ENCODE results near the gene ATXN1.

The ATXN1 gene

DNA sequence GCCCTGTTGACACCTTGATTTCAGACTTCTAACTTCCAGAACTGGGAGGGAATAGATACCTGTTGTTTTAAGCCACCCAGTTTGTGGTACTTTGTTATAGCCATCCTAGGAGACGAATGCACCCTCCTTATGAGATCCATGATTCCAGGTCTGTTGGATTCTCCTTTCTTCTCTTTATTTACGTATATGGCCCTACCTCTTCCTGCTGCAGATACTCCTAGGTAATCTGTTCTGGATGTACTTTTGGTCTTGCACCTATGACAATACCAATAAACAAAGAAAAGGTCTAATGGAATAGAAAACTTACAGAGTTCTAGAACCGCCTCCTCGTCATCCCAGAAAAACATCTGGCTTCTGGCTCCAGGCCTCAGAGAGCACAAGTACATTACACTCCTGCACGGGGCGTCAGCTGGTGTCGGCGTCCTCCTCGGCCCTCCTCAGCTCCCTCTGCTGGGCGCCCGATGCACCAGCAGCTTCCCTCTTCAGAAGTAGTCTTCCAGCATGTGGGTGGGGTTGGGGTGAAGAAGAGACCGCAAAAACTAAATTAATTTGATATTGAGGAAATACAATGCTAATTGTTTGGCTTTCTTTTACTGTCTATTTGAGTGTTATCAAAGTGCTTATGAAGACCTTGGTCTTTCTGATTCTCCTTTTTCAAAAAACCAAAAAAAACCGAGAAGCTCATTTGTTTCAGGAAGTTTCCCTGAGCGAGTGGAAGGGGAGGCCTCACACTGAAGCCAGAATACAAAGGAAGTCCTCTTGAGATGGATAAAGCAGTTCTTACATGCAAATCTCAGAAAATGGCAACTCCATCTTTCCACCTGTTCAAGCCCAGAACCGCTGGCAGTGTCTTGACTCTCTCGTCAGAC, 9.7 kb upstream of the ATXN1 start:
- no peak overlapping the region for H4K91ac ChIP-seq (ENCODE audit: low read depth, low read length, poor library complexity)
- no peak overlapping the region for H3K23ac ChIP-seq (ENCODE audit: low read depth, low read length, poor library complexity)
- no peak overlapping the region for H3K4me2 ChIP-seq (ENCODE audit: insufficient read depth, low read length, poor library complexity, severe bottlenecking)
- H2BK120ac ChIP-seq (ENCODE audit: low read depth, low read length), result no peak overlapping the region
- H3K4me1 ChIP-seq (ENCODE audit: control insufficient read depth in 2 of 2, insufficient read depth in 1 of 2, low read depth in 1 of 2, low read length in 2 of 2), result peaks cover 0 to 13% of the 10 kb centered on the region in 2 donors
- H2AK5ac ChIP-seq (ENCODE audit: low read depth, low read length), result no peak overlapping the region
- H2BK12ac ChIP-seq (ENCODE audit: low read length), result no peak overlapping the region
- H3K27me3 ChIP-seq (ENCODE audit: control insufficient read depth in 3 of 3, insufficient read depth in 3 of 3, low read depth in 1 of 3, low read length in 3 of 3), result no peaks in the 10 kb centered on the region
- H2BK15ac ChIP-seq (ENCODE audit: low read length), result no peak overlapping the region
- no peak overlapping the region for H3K27ac ChIP-seq (replicated peaks; ENCODE audit: low read length)
- WGBS, 2 donors (ENCODE audit: extremely low coverage in 2 of 2, insufficient read length in 2 of 2, insufficient replicate concordance in 1 of 2), result no CpG with 5 or more reads among the region's 16 CpGs
- no peak overlapping the region for H3K4me3 ChIP-seq (ENCODE audit: low read length in 2 of 2)
- peak overlapping the region; percentile 2 for H2AFZ ChIP-seq (ENCODE audit: low read length)
- no peak overlapping the region for H2BK5ac ChIP-seq (ENCODE audit: low read length)
- H3K9ac ChIP-seq (ENCODE audit: low read depth, low read length, poor library complexity), result no peak overlapping the region
- no peak overlapping the region for H3K4ac ChIP-seq (ENCODE audit: low read length)
- H3K9me3 ChIP-seq (replicated peaks in 1 of 2; ENCODE audit: control insufficient read depth in 2 of 2, insufficient read depth in 1 of 2, low read depth in 1 of 2, low read length in 2 of 2), result no peaks in the 10 kb centered on the region
- no peaks in the 10 kb centered on the region for H3K36me3 ChIP-seq (replicated peaks in 1 of 2; ENCODE audit: control insufficient read depth in 2 of 2, insufficient read depth in 2 of 2, low read length in 2 of 2)
- no peak overlapping the region for H4K8ac ChIP-seq (ENCODE audit: low read depth, low read length)
- H3K79me1 ChIP-seq (ENCODE audit: low read depth, low read length), result no peaks in the 10 kb centered on the region
- no peak overlapping the region for H3K18ac ChIP-seq (ENCODE audit: low read length)
- no peak overlapping the region for H3K14ac ChIP-seq (ENCODE audit: low read length)
- peak; percentile 40 for DNase-seq (ENCODE audit: low spot score)

- Histone ChIP-seq H3K36me3 (replicated peaks in 1 of 2; ENCODE audit: control insufficient read depth in 2 of 2, insufficient read depth in 2 of 2, low read length in 2 of 2) (no peaks in the 10 kb centered on the region), H3K79me1 (ENCODE audit: low read depth, low read length) (no peaks in the 10 kb centered on the region), H3K14ac (ENCODE audit: low read length) (no peak overlapping the region), H3K18ac (ENCODE audit: low read length) (no peak overlapping the region), H3K4me2 (ENCODE audit: insufficient read depth, low read length, poor library complexity, severe bottlenecking) (no peak overlapping the region), H2AFZ (ENCODE audit: low read length) (peak overlapping the region; percentile 2), H4K91ac (ENCODE audit: low read depth, low read length, poor library complexity) (no peak overlapping the region), H2BK5ac (ENCODE audit: low read length) (no peak overlapping the region), H4K8ac (ENCODE audit: low read depth, low read length) (no peak overlapping the region), H2AK5ac (ENCODE audit: low read depth, low read length) (no peak overlapping the region), H3K27ac (replicated peaks; ENCODE audit: low read length) (no peak overlapping the region), H3K9ac (ENCODE audit: low read depth, low read length, poor library complexity) (no peak overlapping the region), H3K9me3 (replicated peaks in 1 of 2; ENCODE audit: control insufficient read depth in 2 of 2, insufficient read depth in 1 of 2, low read depth in 1 of 2, low read length in 2 of 2) (no peaks in the 10 kb centered on the region), H2BK15ac (ENCODE audit: low read length) (no peak overlapping the region), H2BK12ac (ENCODE audit: low read length) (no peak overlapping the region), H3K23ac (ENCODE audit: low read depth, low read length, poor library complexity) (no peak overlapping the region), H3K27me3 (ENCODE audit: control insufficient read depth in 3 of 3, insufficient read depth in 3 of 3, low read depth in 1 of 3, low read length in 3 of 3) (no peaks in the 10 kb centered on the region), H3K4me3 (ENCODE audit: low read length in 2 of 2) (no peak overlapping the region), H3K4me1 (ENCODE audit: control insufficient read depth in 2 of 2, insufficient read depth in 1 of 2, low read depth in 1 of 2, low read length in 2 of 2) (peaks cover 0 to 13% of the 10 kb centered on the region in 2 donors), H3K4ac (ENCODE audit: low read length) (no peak overlapping the region), H2BK120ac (ENCODE audit: low read depth, low read length) (no peak overlapping the region)
- no CpG with 5 or more reads among the region's 5 CpGs for WGBS, 2 donors (ENCODE audit: extremely low coverage in 2 of 2, insufficient read length in 2 of 2, insufficient replicate concordance in 1 of 2)
- DNase-seq (ENCODE audit: low spot score), result no peak
Observed at GRCh38 chr6:16769986-16770376, 8.7 kb upstream of the ATXN1 start.

DNA sequence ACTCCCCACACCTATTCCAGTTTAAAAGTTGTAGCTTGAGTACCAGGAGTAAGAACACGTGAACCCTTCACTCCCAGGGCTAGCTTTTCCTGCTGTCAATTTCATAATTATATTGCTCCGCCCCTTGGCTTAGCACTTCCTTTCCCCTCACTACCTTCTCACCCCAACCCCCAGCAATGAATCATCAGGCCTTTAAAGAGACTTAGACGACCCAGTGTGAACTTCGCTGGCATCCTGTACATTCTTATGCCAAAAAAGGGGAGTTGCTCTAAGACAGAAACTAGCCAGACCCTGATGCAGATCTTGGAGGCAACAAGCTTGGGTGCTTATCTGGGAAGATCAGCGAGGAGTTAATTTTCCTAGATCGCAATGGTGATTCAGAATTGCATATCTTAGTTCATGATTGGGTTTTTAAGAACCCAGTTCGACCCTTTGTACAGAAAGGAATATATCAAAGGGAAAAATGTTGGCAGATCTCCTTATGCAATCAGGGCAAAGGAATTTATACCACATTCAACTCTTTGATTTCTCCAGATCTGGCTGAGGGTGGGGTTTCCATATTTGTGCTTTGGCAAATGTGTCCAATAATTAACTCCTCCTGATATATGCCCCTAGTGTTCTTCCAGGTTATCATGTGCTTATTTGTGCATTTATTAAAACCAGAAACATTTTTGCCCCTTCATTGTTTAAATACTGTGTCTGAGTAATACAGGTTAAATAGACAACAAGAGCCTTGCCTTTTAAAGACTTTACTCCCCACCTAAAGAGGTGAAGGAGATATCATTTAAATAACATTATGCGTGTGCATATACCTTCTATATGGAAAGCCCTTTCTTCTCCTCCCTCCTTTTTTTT, 8.1 kb upstream of the ATXN1 start:
- Histone ChIP-seq H3K14ac (ENCODE audit: low read length) (no peak overlapping the region), H2AFZ (ENCODE audit: low read length) (peak overlapping the region; percentile 43), H3K4ac (ENCODE audit: low read length) (no peak overlapping the region), H3K9me3 (replicated peaks in 1 of 2; ENCODE audit: control insufficient read depth in 2 of 2, insufficient read depth in 1 of 2, low read depth in 1 of 2, low read length in 2 of 2) (no peaks in the 10 kb centered on the region), H3K23ac (ENCODE audit: low read depth, low read length, poor library complexity) (no peak overlapping the region), H3K18ac (ENCODE audit: low read length) (no peak overlapping the region), H3K4me1 (ENCODE audit: control insufficient read depth in 2 of 2, insufficient read depth in 1 of 2, low read depth in 1 of 2, low read length in 2 of 2) (peaks cover 0 to 13% of the 10 kb centered on the region in 2 donors), H2BK15ac (ENCODE audit: low read length) (no peak overlapping the region), H4K8ac (ENCODE audit: low read depth, low read length) (no peak overlapping the region), H4K91ac (ENCODE audit: low read depth, low read length, poor library complexity) (no peak overlapping the region), H2BK12ac (ENCODE audit: low read length) (no peak overlapping the region), H2AK5ac (ENCODE audit: low read depth, low read length) (no peak overlapping the region), H3K36me3 (replicated peaks in 1 of 2; ENCODE audit: control insufficient read depth in 2 of 2, insufficient read depth in 2 of 2, low read length in 2 of 2) (no peaks in the 10 kb centered on the region), H3K27me3 (ENCODE audit: control insufficient read depth in 3 of 3, insufficient read depth in 3 of 3, low read depth in 1 of 3, low read length in 3 of 3) (no peaks in the 10 kb centered on the region), H2BK120ac (ENCODE audit: low read depth, low read length) (no peak overlapping the region), H3K4me2 (ENCODE audit: insufficient read depth, low read length, poor library complexity, severe bottlenecking) (no peak overlapping the region), H3K27ac (replicated peaks; ENCODE audit: low read length) (no peak overlapping the region), H3K4me3 (ENCODE audit: low read length in 2 of 2) (no peak overlapping the region), H3K79me1 (ENCODE audit: low read depth, low read length) (no peaks in the 10 kb centered on the region), H3K9ac (ENCODE audit: low read depth, low read length, poor library complexity) (no peak overlapping the region), H2BK5ac (ENCODE audit: low read length) (no peak overlapping the region)
- no CpG with 5 or more reads among the region's 8 CpGs for WGBS, 2 donors (ENCODE audit: extremely low coverage in 2 of 2, insufficient read length in 2 of 2, insufficient replicate concordance in 1 of 2)
- DNase-seq (ENCODE audit: low spot score), result no peak

DNA sequence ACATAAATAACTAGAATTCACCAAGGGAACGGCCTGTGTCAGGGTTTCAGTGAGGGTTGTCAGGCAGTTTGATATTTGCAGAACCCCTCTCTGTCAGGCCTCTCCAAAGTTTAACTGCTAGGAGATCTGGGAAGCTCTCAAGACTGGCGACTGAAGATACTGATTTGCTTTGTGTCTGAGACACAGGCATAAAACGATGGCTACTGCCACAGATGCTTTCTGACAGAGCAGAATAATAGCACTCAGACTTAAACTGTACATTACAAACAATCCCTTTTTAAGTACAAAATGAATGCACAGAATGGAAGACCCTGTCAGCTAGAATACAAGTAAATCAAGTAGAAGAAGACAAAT, 7.2 kb upstream of the ATXN1 start:
- no peaks in the 10 kb centered on the region for H3K27me3 ChIP-seq (ENCODE audit: control insufficient read depth in 3 of 3, insufficient read depth in 3 of 3, low read depth in 1 of 3, low read length in 3 of 3)
- no peak overlapping the region for H3K4me2 ChIP-seq (ENCODE audit: insufficient read depth, low read length, poor library complexity, severe bottlenecking)
- no peak overlapping the region for H2BK5ac ChIP-seq (ENCODE audit: low read length)
- H3K9me3 ChIP-seq (replicated peaks in 1 of 2; ENCODE audit: control insufficient read depth in 2 of 2, insufficient read depth in 1 of 2, low read depth in 1 of 2, low read length in 2 of 2), result no peaks in the 10 kb centered on the region
- no peak for DNase-seq (ENCODE audit: low spot score)
- H3K79me1 ChIP-seq (ENCODE audit: low read depth, low read length), result no peaks in the 10 kb centered on the region
- no peak overlapping the region for H2BK120ac ChIP-seq (ENCODE audit: low read depth, low read length)
- H3K23ac ChIP-seq (ENCODE audit: low read depth, low read length, poor library complexity), result no peak overlapping the region
- no peak overlapping the region for H3K9ac ChIP-seq (ENCODE audit: low read depth, low read length, poor library complexity)
- peaks cover 0 to 13% of the 10 kb centered on the region in 2 donors for H3K4me1 ChIP-seq (ENCODE audit: control insufficient read depth in 2 of 2, insufficient read depth in 1 of 2, low read depth in 1 of 2, low read length in 2 of 2)
- H4K8ac ChIP-seq (ENCODE audit: low read depth, low read length), result no peak overlapping the region
- no peak overlapping the region for H2BK12ac ChIP-seq (ENCODE audit: low read length)
- H3K27ac ChIP-seq (replicated peaks; ENCODE audit: low read length), result no peak overlapping the region
- no peak overlapping the region for H2AK5ac ChIP-seq (ENCODE audit: low read depth, low read length)
- H2BK15ac ChIP-seq (ENCODE audit: low read length), result no peak overlapping the region
- no CpG with 5 or more reads among the region's 3 CpGs for WGBS, 2 donors (ENCODE audit: extremely low coverage in 2 of 2, insufficient read length in 2 of 2, insufficient replicate concordance in 1 of 2)
- no peak overlapping the region for H3K4ac ChIP-seq (ENCODE audit: low read length)
- H3K14ac ChIP-seq (ENCODE audit: low read length), result no peak overlapping the region
- H3K18ac ChIP-seq (ENCODE audit: low read length), result no peak overlapping the region
- no peaks in the 10 kb centered on the region for H3K36me3 ChIP-seq (replicated peaks in 1 of 2; ENCODE audit: control insufficient read depth in 2 of 2, insufficient read depth in 2 of 2, low read length in 2 of 2)
- H3K4me3 ChIP-seq (ENCODE audit: low read length in 2 of 2), result no peak overlapping the region
- no peak overlapping the region for H4K91ac ChIP-seq (ENCODE audit: low read depth, low read length, poor library complexity)
- H2AFZ ChIP-seq (ENCODE audit: low read length), result peak overlapping the region; percentile 68
